ENCODE results near the gene OR6P1.

GRCh38 chr1:158579733-158580132 lies 9.4 kb upstream of the OR6P1 start, which contains the start of gene OR10X1:
- TF ChIP-seq TCF12 (IDR thresholded peaks at IDR 0.05; ENCODE audit: low read depth, low read length) (no peak), CTCF (IDR thresholded peaks at IDR 0.05; ENCODE audit: control extremely low read depth in 1 of 3, insufficient read depth in 1 of 3, low read depth in 1 of 3, low read length in 3 of 3) (no peak), YY1 (IDR thresholded peaks at IDR 0.05; ENCODE audit: low read depth, low read length) (no peak), RXRA (IDR thresholded peaks at IDR 0.05; ENCODE audit: insufficient read depth, low read depth, low read length) (no peak), POLR2A (IDR thresholded peaks at IDR 0.05; ENCODE audit: control extremely low read depth in 1 of 2, low read depth in 2 of 2, low read length in 2 of 2) (no peak), NRF1 (IDR thresholded peaks at IDR 0.05; ENCODE audit: low read depth, low read length) (no peak), ZNF274 (IDR thresholded peaks at IDR 0.05; ENCODE audit: borderline replicate concordance, extremely low read depth, low read length) (no peak), MAX (IDR thresholded peaks at IDR 0.05) (no peak), SIN3A (conservative IDR thresholded peaks at IDR 0.05 in 1 of 2, IDR thresholded peaks at IDR 0.05 in 1 of 2; ENCODE audit: low read depth in 1 of 2, low read length in 2 of 2) (no peak), EZH2 (IDR thresholded peaks at IDR 0.05; ENCODE audit: low read depth, low read length, severe bottlenecking) (no peak), ATF2 (IDR thresholded peaks at IDR 0.05; ENCODE audit: low read length) (no peak), GABPA (IDR thresholded peaks at IDR 0.05; ENCODE audit: borderline replicate concordance, insufficient read depth, low read length) (no peak), BCL11A (IDR thresholded peaks at IDR 0.05; ENCODE audit: low read depth in 2 of 2, low read length in 2 of 2) (no peak)
- TF ChIP-seq, protein P1, sequence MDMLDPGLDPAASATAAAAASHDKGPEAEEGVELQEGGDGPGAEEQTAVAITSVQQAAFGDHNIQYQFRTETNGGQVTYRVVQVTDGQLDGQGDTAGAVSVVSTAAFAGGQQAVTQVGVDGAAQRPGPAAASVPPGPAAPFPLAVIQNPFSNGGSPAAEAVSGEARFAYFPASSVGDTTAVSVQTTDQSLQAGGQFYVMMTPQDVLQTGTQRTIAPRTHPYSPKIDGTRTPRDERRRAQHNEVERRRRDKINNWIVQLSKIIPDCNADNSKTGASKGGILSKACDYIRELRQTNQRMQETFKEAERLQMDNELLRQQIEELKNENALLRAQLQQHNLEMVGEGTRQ (IDR thresholded peaks at IDR 0.05; ENCODE audit: low read length) = no peak
